ENCODE results near the gene SPOPL.
"Not testable (repeated sequence)": the region's sequence is repeated elsewhere in the genome, so short reads cannot be mapped to it uniquely, and the experiment has no call there.

The SPOPL gene

DNA sequence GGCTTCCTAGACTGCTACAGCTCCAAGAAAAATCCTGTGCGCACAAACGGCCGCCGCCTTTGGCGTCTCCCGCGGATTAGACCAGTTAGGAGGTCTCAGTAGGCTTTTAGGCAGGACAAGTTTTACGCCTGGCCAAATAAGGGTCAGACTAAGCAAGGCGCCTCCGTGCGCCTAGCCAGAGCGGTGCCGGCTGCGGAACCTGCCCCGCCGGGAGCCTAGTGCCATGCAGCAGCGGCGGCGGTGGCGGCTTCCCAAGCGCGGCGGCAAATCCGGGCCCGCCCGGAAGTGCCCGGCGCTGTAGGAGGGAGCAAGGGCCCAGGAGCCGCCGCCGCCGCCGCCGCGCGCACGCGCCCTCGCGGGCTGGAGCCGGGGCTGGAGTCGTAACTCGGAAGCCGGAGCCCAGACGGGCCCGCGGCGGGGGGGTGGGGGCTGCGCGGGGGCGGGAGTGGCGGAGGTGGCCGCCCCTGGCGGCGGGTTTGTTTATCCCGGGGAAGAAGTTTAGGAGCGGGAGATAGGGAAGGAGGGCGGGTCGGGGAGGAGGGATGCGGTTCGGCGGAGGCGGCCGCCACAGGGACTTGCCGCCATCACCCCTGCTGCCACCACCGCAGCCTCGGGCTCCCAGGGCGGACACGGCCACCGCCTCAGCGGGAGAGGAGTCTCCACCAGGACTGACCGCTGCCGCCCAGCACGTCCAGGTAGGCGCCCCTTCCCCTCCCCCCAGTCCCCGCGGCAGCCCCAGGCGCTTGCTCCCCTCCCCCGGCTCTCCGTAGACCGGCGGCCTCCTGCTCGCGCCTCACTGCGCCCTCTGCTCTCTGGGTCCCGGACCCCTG is at the start of gene SPOPL:
Gene SPOPL (plus strand): TSS at position 346 of the 830 bp plus-strand sequence. CDS start 48,447 bp downstream, outside the sequence.
- DNase-seq (ENCODE audit: low read depth in 1 of 2, low spot score in 1 of 2) = peak; percentile 70 to 83

DNA sequence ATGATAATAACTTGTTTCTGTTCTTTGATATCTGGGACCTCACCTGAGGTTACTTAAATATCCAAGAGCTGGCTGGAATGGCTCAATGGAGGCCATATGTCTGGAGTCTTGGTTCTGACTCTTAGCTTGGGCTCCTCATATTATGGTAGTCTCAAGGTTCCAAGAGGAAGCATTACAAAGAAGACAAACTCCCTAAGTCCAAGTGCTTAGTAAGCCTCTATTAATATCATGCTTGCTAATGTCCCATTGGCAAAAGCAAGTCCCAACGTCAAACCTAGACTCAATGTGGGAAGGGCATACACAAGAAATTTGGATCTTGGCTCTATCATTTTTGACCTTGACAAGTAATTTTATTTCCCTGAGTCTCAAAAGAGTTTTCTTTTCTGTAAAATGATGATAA is 49.2 kb upstream of the SPOPL start:
- no peak for DNase-seq (ENCODE audit: low read depth in 1 of 2, low spot score in 1 of 2)

DNA sequence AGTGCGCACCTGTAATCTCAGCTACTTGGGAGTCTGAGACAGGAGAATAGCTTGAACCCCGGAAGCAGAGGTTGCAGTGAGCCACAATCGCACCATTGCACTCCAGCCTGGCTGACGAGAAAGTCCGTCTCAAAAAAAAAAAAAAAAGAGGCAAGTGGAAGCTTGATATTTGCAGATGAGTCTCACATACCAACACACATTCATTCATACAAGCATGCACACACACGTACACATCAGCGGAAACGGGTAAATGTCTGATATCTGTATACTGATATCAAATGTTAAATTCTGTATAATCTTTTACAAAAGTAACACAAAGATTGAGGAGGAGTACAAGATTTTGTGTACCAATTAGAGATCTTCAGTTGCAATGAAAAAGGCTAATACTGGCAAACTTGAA is 47.8 kb upstream of the SPOPL start:
- DNase-seq (ENCODE audit: low read depth in 1 of 2, low spot score in 1 of 2) = no peak

DNA sequence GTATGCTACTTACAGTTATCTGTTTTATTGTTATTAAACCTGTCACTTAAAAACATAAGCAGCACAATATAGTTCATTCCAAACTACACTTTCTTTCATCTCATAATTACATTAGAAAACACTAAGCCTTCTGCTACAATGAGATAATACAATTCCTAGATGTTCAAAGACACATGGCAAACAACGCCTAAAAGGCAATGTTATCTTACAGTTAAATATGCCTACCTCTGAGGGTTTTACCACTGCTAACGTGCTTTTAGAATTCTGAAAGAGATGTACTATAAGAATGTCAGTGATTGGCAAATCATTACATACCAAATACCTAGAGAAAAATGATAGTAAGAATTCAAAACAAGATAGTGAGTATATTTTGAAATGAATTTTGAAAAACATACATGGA is 46.8 kb upstream of the SPOPL start:
- DNase-seq (ENCODE audit: low read depth in 1 of 2, low spot score in 1 of 2) = no peak

DNA sequence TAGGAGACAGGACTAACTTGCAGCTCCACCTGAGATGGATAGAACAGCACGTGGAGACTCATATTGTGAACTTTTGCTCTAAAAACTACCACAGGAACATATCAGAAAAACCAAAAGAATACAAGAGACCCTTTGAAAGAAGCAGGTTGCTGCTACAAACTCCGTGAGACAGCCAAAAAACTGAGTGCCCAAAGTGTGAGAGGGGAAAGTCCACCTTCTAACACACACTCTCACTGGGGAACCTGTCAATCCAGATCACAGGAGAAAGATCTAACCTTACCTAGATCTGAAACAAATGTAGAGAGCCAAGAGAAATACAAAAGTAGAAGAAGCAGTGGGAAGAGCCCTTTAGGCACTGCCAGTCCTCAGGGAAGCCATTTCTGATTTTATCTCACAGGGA is 46.3 kb upstream of the SPOPL start:
- DNase-seq (ENCODE audit: low read depth in 1 of 2, low spot score in 1 of 2) = no peak

DNA sequence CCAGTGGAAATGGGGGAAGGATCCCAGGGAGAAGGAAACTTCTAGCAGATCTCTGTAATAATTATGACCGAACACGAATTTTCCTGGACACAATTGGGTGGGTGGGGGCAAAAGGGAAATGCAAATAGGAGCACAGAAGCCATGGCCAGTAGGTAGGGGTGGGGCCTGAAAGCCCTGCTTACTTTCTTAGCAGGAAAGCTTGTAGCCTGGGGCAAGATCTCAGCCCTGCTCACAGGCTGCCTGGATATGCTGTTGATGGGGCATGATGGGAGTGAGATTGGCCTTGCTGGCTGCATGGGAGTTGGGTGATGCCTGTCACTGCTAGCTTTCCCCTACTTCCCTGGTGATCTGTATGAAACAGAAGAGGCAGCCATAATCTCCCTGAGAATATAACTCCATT is 45.9 kb upstream of the SPOPL start:
- DNase-seq (ENCODE audit: low read depth in 1 of 2, low spot score in 1 of 2) = no peak

DNA sequence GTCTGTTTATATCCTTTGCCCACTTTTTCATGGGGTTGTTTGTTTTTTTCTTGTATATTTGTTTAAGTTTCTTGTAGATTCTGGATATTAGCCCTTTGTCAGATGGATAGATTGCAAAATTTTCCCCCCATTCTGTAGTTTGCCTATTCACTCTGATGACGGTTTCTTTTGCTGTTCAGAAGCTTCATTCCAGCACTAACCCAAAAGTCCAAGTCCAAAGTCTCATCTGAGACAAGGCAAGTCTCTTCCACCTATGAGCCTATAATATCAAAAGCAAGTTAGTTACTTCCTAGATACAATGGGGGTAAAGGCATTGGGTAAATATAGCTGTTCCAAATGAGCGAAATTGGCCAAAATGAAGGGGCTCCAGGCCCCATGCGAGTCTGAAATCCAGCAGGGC is 38.9 kb upstream of the SPOPL start:
- DNase-seq (ENCODE audit: low read depth in 1 of 2, low spot score in 1 of 2) = not testable (repeated sequence)

DNA sequence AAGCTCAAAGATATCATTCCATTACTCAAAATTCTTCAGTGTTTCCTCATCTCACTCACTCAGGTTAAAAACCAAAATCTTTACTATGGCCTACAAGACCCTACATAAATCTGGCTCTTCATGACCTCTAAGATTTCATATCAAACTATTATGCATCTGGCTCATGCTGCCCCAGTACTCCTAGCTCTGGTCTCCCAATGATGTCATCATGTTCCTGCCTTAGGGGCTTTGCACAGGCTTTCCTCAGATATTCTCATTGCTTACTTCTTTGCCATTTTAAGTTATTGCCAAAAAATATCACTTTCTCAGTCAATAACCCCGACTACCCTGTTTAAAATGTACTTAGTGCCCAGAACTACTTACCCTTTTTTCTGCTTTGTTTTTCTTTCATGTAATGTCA is 33.0 kb upstream of the SPOPL start:
- DNase-seq (ENCODE audit: low read depth in 1 of 2, low spot score in 1 of 2) = no peak

DNA sequence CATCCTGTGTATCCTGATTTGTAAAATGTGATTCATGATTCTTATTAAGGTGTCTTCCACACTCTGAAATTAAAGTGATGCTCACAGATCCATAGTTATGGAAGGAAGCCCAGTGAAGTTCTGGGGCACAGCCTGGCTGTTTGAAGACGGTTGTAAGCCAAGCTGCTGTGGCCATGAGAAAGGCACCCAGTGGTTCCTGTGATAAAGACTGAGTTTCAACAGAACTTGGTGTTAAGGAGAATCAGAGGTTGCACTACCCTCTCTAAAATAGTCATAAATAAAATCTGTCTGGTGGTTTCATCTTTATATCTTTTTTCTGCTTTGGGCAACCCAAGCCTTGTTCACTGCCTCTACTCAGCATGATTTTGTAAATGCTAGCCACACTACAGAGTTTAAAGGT is 32.2 kb upstream of the SPOPL start:
- no peak for DNase-seq (ENCODE audit: low read depth in 1 of 2, low spot score in 1 of 2)

DNA sequence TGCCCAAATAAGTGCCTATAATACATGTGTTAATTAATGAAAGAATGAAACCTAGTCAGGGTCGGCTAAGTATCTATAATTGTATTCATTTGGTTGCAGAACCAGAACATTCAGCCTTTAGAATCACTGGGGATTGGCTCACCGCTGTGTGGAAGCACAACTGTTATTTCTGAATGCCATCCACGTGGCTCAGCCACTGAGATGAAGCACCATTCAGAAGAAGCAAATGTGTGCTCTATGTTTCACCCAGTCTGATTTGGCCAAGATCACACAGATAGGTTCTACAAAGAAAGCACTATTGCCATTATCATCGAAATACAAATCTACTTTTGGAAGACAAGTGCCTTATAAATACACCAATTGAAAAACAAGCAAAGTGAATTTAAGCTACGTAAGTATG is 30.6 kb upstream of the SPOPL start:
- no peak for DNase-seq (ENCODE audit: low read depth in 1 of 2, low spot score in 1 of 2)

DNA sequence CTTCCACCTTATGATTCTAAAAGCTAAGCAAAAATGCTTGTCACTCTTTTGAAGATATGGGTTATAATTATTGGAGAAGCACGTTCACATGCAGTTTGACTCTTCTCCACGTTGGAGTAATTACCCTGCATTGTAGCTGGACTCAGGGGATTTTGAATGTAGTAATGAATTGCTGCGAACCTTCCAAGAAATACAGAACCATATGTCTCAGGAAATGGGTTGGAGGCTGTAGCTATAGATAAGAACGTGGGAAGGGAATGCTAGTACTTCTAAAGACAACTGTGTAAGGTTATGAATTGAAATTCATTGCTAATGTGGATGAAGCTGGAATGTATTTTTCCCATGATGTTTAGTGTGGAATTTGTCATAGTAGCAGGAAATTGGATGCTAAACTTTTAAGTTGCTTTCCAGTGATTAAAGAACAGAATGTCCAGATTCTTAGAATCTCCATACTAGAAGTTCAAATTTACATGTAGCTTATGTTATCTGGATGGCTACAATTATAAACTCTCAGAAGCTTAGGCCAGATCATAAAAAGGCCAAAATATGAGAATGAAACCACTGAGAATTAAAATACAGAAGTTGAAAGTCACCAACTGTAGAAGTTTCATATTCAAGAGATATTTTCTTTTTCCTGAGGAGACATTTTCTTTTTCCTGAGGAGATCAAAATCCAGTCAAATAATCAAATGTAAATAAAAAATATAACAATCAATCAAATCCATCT is 27.3 kb upstream of the SPOPL start:
- no peak for DNase-seq (ENCODE audit: low read depth in 1 of 2, low spot score in 1 of 2)

DNA sequence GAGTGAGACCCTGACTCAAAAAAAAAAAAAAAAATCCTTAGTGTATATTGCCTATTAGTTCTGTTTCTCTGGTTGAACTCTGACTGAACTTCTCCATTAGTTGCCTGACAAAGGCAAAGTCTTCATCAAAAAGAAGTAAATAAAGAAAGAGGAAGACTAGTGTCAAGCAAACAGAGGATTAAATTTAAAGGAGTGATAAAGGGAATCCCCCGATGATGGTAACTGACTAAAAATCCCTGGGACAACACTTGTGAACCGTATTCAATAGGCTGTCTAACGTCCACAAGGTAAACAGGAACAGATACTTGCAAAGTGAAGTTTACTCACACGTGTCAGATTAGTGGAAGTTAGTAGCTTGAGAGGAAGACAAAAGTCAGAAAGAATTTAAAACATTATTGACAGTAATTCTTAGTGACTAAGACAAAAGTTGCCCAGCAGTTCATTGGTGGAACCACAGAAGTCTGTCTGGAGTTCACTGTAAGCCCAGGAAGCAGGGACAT is 26.2 kb upstream of the SPOPL start:
- no peak for DNase-seq (ENCODE audit: low read depth in 1 of 2, low spot score in 1 of 2)

DNA sequence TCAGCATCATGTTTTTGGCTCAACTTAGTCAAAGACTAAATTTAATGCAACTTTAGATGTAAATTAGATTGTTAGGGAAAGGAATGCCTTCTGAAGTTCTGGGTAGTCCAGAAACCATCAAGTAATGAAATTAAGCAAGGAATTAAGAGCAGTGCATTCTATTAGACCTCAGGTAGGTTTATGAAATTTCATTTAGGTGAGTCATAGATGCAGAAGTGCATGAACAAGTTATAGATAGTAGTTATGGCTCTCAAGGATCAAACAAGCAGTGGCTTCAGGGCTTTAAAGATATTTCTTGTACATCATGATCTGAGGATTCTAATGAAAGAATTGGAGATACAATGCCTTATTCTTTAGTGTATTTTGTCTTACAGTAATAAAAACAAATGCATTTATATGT is 25.4 kb upstream of the SPOPL start:
- DNase-seq (ENCODE audit: low read depth in 1 of 2, low spot score in 1 of 2) = no peak

DNA sequence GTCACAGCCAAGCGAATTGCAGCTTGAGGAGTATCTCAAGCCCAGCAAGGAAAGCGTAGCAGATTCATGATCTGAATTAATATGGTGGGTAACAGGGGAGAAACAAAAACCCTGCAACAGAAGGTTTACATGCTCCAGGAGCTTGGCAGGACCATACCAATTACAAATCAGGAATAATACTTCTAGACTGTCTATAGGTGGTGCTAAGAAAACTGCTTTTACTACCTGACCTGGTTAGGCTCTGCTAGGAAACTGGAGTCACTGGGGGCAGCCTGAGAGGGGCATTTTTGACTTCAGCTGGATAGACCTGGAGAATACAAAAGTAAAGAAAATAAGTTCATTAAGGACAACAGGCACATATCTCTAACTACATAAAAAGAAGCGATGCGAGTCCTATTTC is 24.6 kb upstream of the SPOPL start:
- DNase-seq (ENCODE audit: low read depth in 1 of 2, low spot score in 1 of 2) = no peak

DNA sequence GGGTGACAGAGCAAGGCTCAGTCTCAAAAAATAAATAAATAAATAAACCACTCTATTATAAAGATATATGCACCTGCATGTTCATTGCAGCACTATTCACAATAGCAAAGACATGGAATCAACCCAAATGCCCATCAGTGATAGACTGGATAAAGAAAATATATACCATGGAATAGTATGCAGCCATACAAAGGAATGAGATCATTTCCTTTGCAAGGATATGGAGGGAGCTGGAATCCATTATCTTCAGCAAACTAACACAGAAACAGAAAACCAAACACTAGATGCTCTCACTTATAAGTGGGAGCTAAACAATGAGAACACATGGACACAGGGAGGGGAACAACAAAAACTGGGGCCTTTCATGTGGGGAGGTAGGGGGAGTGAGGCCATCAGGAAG is 18.8 kb upstream of the SPOPL start:
- DNase-seq (ENCODE audit: low read depth in 1 of 2, low spot score in 1 of 2) = not testable (repeated sequence)

DNA sequence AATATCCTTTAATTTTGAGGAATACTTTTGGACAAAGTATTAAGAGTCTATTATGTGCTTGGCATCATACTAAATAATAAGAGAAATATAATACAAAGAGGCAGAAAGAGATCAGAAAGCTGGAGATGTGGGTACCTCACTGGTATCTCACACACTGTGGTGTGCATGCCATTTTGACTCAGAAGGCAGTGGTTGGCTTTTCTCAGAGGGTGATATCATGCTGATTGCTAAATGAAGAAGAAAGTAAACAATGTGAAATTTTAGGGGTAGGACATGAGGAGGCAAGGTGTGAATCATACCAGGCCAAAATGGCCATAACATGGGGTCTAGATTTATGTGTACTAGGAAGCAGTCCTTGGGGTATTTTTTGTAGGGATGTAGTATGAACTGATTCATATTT is 16.6 kb upstream of the SPOPL start:
- DNase-seq (ENCODE audit: low read depth in 1 of 2, low spot score in 1 of 2) = no peak

DNA sequence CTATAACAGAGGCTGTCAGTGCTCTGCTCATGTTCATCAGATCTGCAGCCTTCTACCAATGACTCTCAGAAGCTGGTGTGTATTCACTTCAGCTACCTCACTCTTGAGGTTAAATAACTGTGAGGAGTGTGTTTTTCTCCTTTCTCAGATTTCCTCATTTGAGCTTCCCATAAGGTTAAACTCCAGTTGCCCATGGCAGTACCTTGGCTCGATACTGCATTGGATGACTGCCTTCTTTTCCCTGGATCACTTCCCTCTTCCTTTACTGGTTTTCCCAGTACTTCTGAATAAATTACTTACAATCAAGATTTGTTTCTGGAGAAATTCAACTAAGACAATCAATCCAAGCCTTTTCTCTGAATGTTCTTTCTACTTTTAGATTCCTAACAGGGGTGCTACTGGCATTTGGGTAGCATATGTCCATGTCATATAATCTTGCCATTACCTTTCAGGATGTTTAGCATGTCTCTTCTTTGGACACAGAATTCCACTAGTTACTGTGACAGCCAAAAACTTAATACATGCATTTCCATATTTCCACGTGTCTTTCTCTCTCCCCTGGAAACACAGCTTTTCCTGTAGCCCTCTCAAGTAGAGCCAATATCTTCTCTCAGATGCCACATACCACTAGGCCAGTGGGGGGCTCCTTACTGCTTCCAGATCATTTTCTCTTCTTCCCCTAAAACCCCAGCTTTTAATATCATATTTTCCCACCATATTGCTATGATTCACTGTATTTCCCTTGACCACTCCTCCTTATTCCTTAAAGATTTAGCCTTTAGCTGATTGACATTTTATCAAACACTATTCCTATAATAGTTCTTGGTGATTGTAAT is 15.0 kb upstream of the SPOPL start:
- no peak for DNase-seq (ENCODE audit: low read depth in 1 of 2, low spot score in 1 of 2)

DNA sequence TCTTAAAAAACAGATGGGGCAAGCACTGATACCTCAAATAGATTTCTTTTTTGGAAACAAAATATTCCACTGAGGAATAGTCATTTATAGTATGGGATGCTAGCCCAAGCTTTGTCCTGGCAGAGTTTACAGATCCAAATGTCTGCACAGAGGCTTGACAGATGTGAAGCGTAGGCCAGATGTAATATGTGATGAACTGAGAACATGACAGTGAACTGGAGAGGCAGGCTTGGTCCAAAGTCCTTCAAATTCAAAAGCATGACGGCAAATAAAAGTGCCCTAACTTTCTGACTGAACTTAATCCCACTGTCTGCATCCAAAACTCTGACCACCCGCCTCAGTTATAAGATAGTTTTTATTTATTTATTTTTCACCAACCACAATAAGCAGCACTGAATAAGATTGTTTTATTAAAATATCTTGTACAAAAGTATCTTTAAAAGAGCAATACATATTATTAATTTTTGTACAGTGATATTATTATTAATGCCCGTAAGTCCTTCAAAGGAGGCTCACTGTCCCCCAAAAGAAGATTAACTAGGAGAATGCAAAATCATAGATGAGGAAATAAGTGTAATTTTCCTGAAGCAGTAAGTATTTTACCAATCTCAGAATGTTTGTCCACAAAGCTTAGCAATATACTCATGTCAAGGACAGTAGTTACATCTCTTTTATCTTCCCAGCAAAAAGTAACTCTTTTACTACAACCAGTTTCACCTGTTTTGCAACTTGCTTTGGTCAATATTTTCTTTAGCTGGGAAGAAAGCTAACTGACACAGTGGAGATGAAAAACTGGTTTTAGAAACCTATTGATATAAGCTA is 10.7 kb upstream of the SPOPL start:
- no peak for DNase-seq (ENCODE audit: low read depth in 1 of 2, low spot score in 1 of 2)

DNA sequence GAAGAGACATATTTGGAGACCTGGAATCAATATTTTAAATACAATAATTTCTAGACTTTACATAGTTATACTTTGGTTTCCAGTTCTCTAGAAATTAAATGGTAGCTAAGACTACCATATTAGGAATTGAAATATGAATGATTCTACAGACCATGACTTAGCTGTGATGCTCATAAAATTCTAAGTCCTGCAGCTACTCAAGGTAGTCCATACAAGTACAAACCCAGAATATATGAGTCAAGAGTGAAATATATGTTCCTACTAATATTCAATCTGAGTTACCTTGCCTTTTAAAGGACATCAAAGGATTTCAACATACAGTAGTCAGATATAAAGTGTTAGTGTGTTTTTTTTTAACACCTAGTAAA is 10.1 kb upstream of the SPOPL start:
- DNase-seq (ENCODE audit: low read depth in 1 of 2, low spot score in 1 of 2) = no peak

DNA sequence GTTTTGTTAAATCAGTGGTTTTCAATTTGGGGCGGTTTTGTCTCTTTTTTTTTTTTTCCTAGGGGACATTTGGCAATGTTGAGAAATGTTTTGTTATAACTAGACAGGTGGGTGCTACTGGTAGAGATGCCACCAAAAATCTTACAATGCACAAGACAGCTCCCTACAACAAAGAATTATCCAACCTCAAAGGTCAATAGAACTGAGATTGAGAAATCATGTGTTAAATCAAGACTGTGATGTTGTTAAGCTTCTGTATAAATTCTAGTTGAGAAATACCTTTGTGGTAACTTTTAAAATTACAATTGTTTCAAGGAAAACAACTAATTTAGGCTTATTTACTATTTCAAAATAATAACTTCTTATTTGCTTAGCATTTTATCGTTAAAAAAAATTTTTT is 9.4 kb upstream of the SPOPL start:
- DNase-seq (ENCODE audit: low read depth in 1 of 2, low spot score in 1 of 2) = no peak

DNA sequence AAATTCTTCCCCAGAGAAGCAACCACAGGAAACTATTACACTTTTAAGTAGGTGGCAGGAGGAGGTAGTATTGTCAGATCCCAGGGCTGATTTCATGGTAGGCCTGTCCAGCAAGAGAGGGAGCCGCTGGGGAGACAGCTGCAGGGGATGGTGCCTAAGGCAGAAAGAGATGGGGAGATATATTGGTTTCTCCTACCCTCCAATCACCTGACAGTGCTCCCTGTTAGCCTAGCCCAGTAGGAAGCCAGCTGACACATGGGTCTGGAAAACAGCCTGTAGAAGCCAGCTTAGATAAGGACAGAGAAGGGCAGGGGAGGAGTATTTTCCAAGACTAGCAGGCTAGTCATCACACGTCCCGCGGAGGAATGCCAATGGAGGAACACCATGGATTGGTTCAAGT is 8.2 kb upstream of the SPOPL start:
- no peak for DNase-seq (ENCODE audit: low read depth in 1 of 2, low spot score in 1 of 2)
